ENCODE results near the gene EIF2B2.

DNA sequence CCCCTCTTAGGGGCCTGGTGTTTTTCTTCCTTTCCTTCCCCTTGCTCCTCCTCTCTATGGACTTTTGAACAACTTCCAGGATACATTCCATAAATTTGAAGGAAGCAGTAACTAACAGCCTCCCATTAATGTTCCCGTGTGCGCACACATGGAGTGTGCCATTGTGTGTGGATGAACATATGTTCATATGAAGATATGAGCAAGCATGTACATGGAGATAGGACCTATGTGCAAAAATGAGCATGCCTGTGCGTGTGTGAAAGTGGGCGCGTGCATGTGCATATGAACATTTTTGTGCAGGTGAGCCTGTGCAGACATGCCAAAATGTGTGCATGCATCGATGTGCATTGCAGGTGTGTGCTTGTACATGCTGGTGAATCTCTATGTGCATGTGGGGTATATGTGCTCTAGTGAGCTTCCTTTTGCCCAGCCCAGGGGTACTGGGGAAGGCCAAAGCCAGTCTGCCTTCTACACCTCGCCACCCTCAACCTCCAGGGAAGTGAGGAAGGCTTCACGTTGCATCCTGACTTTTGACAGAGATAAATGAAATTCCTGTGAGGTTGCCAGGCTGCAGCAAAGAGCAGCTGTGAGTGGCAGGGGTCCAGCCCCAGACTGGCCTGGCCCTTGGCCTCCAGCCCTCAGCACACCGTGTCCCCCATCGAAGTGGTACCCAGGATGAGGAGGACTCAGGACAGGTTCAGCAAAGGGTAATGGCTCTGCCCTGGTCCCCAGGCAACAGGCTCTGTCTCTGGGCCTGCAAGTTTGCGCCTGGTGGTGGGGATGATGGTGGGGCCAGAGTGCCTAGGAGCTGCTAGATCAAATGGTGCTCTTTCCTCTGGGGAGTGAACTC lies 26.2 kb upstream of the EIF2B2 start:
- TF ChIP-seq CTCF (IDR thresholded peaks at IDR 0.05) = no peak
- TF ChIP-seq EP300 (IDR thresholded peaks at IDR 0.05) = no peak
- TF ChIP-seq POLR2A (IDR thresholded peaks at IDR 0.05; ENCODE audit: low read depth) = no peak
